Measurements from ENCODE around the gene PTPRQ. TPM values are rescaled to one million over a fixed set of nuclear protein-coding genes. Genes with fewer than 3 reads are reported as not detected.
"Not testable (repeated sequence)": the region's sequence is repeated elsewhere in the genome, so short reads cannot be mapped to it uniquely, and the experiment has no call there.

PTPRQ gene
- total RNA-seq, 1 donor from 2014 or later, result 4.8 TPM

- ATAC-seq, result no peak
- no peak for DNase-seq (ENCODE audit: low spot score)
- intact Hi-C loops (cut with DNase I), result no loop called here
Measured at GRCh38 chr12:80469681-80470080, 25.6 kb downstream of the PTPRQ start.

- DNase-seq (ENCODE audit: low spot score) (no peak), ATAC-seq (no peak)
- intact Hi-C loops (cut with DNase I), result no loop called here
Measured at GRCh38 chr12:80470403-80470802, 26.4 kb downstream of the PTPRQ start.

- intact Hi-C loops (cut with DNase I), result no loop called here
- no peak for DNase-seq (ENCODE audit: low spot score)
Measured at GRCh38 chr12:80472236-80472635, 28.2 kb downstream of the PTPRQ start.

GRCh38 chr12:80472911-80473500 is 29.0 kb downstream of the PTPRQ start:
- ATAC-seq, result peak; percentile 55

More at GRCh38 chr12:80472236-80472635, 28.2 kb downstream of the PTPRQ start:
- no peak for ATAC-seq

GRCh38 chr12:80477521-80478145 is 33.6 kb downstream of the PTPRQ start:
- DNase-seq (ENCODE audit: low spot score); intact Hi-C loops (cut with DNase I); ATAC-seq: not testable (repeated sequence)

More at GRCh38 chr12:80472911-80473500, 29.0 kb downstream of the PTPRQ start:
- no peak for DNase-seq (ENCODE audit: low spot score)
- intact Hi-C loops (cut with DNase I), result no loop called here

- intact Hi-C loops (cut with DNase I), result no loop called here
- ATAC-seq (no peak), DNase-seq (ENCODE audit: low spot score) (no peak)
Measured at GRCh38 chr12:80484746-80485145, 40.7 kb downstream of the PTPRQ start.

GRCh38 chr12:80485222-80485987 is 41.4 kb downstream of the PTPRQ start:
- intact Hi-C loops (cut with DNase I), result no loop called here
- DNase-seq (ENCODE audit: low spot score) (no peak), ATAC-seq (no peak)

GRCh38 chr12:80490329-80490728 is 46.3 kb downstream of the PTPRQ start:
- no peak for ATAC-seq
- DNase-seq (ENCODE audit: low spot score), result no peak
- intact Hi-C loops (cut with DNase I), result no loop called here

- ATAC-seq, result no peak
- DNase-seq (ENCODE audit: low spot score), result no peak
- intact Hi-C loops (cut with DNase I), result no loop called here
Measured at GRCh38 chr12:80491166-80491565, 47.1 kb downstream of the PTPRQ start.

- no peak for DNase-seq (ENCODE audit: low spot score)
- no peak for ATAC-seq
- intact Hi-C loops (cut with DNase I), result no loop called here
Measured at GRCh38 chr12:80493466-80493865, 49.4 kb downstream of the PTPRQ start.

GRCh38 chr12:80494836-80495235 is 50.8 kb downstream of the PTPRQ start:
- ATAC-seq (no peak), DNase-seq (ENCODE audit: low spot score) (no peak)
- intact Hi-C loops (cut with DNase I), result no loop called here

GRCh38 chr12:80498059-80498728 is 54.2 kb downstream of the PTPRQ start:
- ATAC-seq (no peak), DNase-seq (ENCODE audit: low spot score) (no peak)
- intact Hi-C loops (cut with DNase I), result no loop called here

- no peak for DNase-seq (ENCODE audit: low spot score)
- no peak for ATAC-seq
- intact Hi-C loops (cut with DNase I), result no loop called here
Measured at GRCh38 chr12:80504389-80505163, 60.5 kb downstream of the PTPRQ start.

GRCh38 chr12:80509781-80510556 is 65.9 kb downstream of the PTPRQ start:
- intact Hi-C loops (cut with DNase I), result no loop called here
- no peak for DNase-seq (ENCODE audit: low spot score)
- ATAC-seq, result no peak

- intact Hi-C loops (cut with DNase I), result no loop called here
- ATAC-seq (no peak), DNase-seq (ENCODE audit: low spot score) (no peak)
Measured at GRCh38 chr12:80512781-80513180, 68.7 kb downstream of the PTPRQ start.

- intact Hi-C loops (cut with DNase I), result no loop called here
- ATAC-seq (no peak), DNase-seq (ENCODE audit: low spot score) (no peak)
Measured at GRCh38 chr12:80513211-80513610, 69.2 kb downstream of the PTPRQ start.

GRCh38 chr12:80517655-80518054 is 73.6 kb downstream of the PTPRQ start:
- intact Hi-C loops (cut with DNase I), result no loop called here
- DNase-seq (ENCODE audit: low spot score) (no peak), ATAC-seq (no peak)

GRCh38 chr12:80531646-80532045 is 87.6 kb downstream of the PTPRQ start:
- intact Hi-C loops (cut with DNase I), result no loop called here
- DNase-seq (ENCODE audit: low spot score) (no peak), ATAC-seq (no peak)

All from sciatic nerve (tissue), 2 donors.